Lung (tissue), 12 donors: Measurements from ENCODE around the gene ASCC1. TPM values are rescaled to one million over a fixed set of nuclear protein-coding genes. Genes with fewer than 3 reads are reported as not detected.

Source experiments
- ATAC-seq: fragments of 200-7000 bp; cut with Tn5 transposase; one replicate; pipeline ENCODE4 v1.9.1; 2020; ENCODE audit warnings: moderate number of reproducible peaks; ENCODE audit not compliant: insufficient read depth, low FRiP score
- DNase-seq, 3 donors: peaks; one replicate each; pipeline ENCODE4 v3.0.0-alpha.2; 2013 to 2017
- H3K27ac ChIP-seq, 2 donors: one replicate each; pipeline ENCODE4 v1.5.1; 2013; ENCODE audit warnings: mild to moderate bottlenecking in 2 of 2, moderate library complexity in 2 of 2, control low read depth in 1 of 2, inconsistent platforms in 1 of 2, low read depth in 1 of 2, low read length in 1 of 2
- H3K27me3 ChIP-seq, 3 donors: one replicate each; pipeline ENCODE4 v1.5.1; 2013; ENCODE audit warnings: low read length in 2 of 3; ENCODE audit not compliant: control insufficient read depth in 3 of 3, insufficient read depth in 3 of 3
- H3K36me3 ChIP-seq, 4 donors: one replicate each; pipeline ENCODE4 v1.5.1; 2013; ENCODE audit warnings: low read length in 4 of 4, mild to moderate bottlenecking in 1 of 4, moderate library complexity in 1 of 4; ENCODE audit not compliant: control insufficient read depth in 4 of 4, insufficient read depth in 4 of 4
- H3K4me1 ChIP-seq, 5 donors: one replicate each; pipeline ENCODE4 v1.5.1; 2013; ENCODE audit warnings: low read length in 5 of 5, mild to moderate bottlenecking in 2 of 5, moderate library complexity in 1 of 5; ENCODE audit not compliant: control insufficient read depth in 5 of 5, insufficient read depth in 5 of 5
- H3K4me3 ChIP-seq: one replicate; pipeline ENCODE4 v1.5.1; 2013; ENCODE audit warnings: mild to moderate bottlenecking, control low read depth, moderate library complexity
- H3K9ac ChIP-seq, 2 donors: one replicate each; pipeline ENCODE4 v1.5.1; 2013; ENCODE audit warnings: low read length in 2 of 2, control low read depth in 1 of 2; ENCODE audit not compliant: insufficient read depth in 1 of 2
- H3K9me3 ChIP-seq, 4 donors: one replicate each; pipeline ENCODE4 v1.5.1; 2013; ENCODE audit warnings: low read length in 3 of 4, mild to moderate bottlenecking in 1 of 4, moderate library complexity in 1 of 4; ENCODE audit not compliant: control insufficient read depth in 4 of 4, insufficient read depth in 3 of 4
- WGBS, 2 donors: extraction: QIAGEN DNeasy Blood & Tissue Kit; methylation state at CpG; one replicate each; pipeline ENCODE4 v1.1.7; 2013; 5-methylcytosine and 5-hydroxymethylcytosine counted together
- polyA plus RNA-seq, 2 donors: library from polyadenylated mRNA; stranded (reverse); fragments of 200-250 nt; gene quantifications; one replicate each; pipeline ENCODE4 v1.2.1, GENCODE V29; 2013
- total RNA-seq, 2 donors: library from RNA; depleted of rRNA in 1 of 2; stranded (reverse); fragments of >200 nt in 1 of 2; gene quantifications; one replicate each; pipeline ENCODE4 v1.2.1, GENCODE V29; 2014 to 2021
- TF ChIP-seq, protein P1 (sequence below): IDR thresholded peaks from 2 replicates; pipeline ENCODE4 v1.5.1; 2012; ENCODE audit warnings: mild to moderate bottlenecking; ENCODE audit errors: control extremely low read depth, extremely low read depth
- donor health status: control.
- donor health status: control.
- donor health status: Bipolar disorder and iron deficiency.
- donor health status: healthy.
- donor health status: DM: yes; HTN: yes; CAD: no.

The ASCC1 gene
- total and polyA plus RNA-seq, 4 donors, result 9.0 to 29.9 (median 24.2) TPM

DNA sequence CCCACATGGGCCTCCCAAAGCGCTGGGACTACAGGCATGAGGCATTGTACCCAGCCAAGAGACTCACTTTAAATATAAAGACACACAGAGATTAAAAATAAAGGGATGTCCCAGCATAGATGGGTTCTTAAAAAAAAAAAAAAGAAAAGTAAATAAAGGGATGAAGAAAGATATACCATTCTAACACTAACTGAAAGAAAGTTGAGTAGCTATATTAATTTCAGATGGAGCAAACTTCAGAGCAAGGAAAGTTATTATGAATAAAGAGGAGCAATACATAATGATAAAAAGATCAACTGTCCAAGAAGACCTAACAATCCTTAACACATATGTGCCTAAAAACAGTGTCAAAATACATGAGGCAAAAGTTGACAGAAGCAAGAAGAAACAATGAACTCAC, 94.7 kb downstream of the ASCC1 start:
- Histone ChIP-seq H3K4me1 (peaks cover 0 to 31% (median 3%) of the 10 kb centered on the region in 5 donors), H3K27ac (no peak overlapping the region), H3K27me3 (no peaks in the 10 kb centered on the region), H3K4me3 (no peak overlapping the region), H3K36me3 (peaks cover 0 to 4% (median 3%) of the 10 kb centered on the region in 4 donors), H3K9me3 (peaks cover 0 to 3% (median 0%) of the 10 kb centered on the region in 4 donors), H3K9ac (no peak overlapping the region)
- ATAC-seq, result no peak
- no peak for DNase-seq
- WGBS, 2 donors, result 99 to 100% methylated on average over 1 of the region's 1 CpG
- TF ChIP-seq, protein P1, sequence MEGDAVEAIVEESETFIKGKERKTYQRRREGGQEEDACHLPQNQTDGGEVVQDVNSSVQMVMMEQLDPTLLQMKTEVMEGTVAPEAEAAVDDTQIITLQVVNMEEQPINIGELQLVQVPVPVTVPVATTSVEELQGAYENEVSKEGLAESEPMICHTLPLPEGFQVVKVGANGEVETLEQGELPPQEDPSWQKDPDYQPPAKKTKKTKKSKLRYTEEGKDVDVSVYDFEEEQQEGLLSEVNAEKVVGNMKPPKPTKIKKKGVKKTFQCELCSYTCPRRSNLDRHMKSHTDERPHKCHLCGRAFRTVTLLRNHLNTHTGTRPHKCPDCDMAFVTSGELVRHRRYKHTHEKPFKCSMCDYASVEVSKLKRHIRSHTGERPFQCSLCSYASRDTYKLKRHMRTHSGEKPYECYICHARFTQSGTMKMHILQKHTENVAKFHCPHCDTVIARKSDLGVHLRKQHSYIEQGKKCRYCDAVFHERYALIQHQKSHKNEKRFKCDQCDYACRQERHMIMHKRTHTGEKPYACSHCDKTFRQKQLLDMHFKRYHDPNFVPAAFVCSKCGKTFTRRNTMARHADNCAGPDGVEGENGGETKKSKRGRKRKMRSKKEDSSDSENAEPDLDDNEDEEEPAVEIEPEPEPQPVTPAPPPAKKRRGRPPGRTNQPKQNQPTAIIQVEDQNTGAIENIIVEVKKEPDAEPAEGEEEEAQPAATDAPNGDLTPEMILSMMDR, result no peak

DNA sequence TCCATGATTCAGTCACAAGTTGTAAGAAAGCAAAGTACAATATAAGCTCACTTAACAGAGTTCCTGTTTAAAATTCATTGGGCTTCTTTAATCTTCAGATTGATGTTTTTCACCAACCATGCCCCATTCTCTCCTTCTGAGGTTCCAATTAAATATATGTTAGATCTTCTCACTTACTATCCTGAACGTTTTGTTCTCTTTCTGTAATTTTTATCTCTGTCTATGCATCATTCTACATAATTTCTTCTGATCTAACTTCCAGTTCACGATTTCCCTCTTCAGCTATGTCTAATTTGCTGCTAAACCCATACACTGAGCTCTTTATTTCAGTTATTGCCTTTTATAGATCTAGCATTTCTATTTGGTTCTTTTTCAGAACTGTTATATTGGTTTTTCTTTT, 99.7 kb downstream of the ASCC1 start:
- Histone ChIP-seq H3K27me3 (no peaks in the 10 kb centered on the region), H3K36me3 (peaks cover 0 to 4% (median under 1%) of the 10 kb centered on the region in 4 donors), H3K4me3 (no peak overlapping the region), H3K9ac (no peak overlapping the region), H3K27ac (no peak overlapping the region), H3K4me1 (peaks cover 0 to 11% (median 5%) of the 10 kb centered on the region in 5 donors), H3K9me3 (peaks cover 0 to 3% (median 0%) of the 10 kb centered on the region in 4 donors)
- DNase-seq, result no peak
- TF ChIP-seq, protein P1, result no peak
- ATAC-seq, result no peak
- 97 to 99% methylated on average over 2 of the region's 2 CpGs for WGBS, 2 donors

DNA sequence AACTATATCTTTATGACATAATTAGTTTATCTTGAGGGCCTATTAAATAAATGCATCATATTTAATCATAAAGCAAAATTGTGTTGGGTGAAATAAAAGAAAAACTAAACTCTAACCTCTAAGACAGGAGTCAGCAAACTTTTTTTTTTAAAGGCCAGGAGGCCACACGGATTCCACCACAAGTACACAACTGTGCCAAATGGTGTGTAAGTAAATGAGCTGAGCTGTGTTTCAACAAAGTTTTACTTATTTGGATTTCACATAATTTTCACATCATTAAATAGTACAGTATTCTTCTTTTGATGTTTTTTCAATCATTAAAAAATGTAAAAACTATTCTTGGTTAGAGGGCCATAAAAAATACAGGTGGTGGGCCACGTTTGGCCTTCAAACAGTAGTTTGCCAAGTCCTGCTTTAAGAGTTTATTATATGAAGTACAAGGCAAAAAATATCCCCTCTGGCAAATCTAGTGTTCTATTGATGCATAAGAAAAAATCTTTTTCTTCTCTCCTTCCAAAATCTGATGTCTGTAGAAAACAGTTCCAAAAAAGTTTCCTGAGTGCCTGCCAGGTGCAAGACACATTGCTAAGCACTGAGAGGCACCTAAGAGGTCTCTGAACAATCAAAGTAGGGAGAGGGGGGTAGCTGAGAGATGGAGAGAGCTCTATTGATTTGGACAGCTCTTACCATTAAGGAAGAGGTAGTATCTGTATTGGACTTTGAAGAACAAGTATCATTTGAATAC, 101.2 kb downstream of the ASCC1 start:
- WGBS, 2 donors, result 80 to 82% methylated on average over 2 of the region's 2 CpGs
- no peak overlapping the region for H3K4me3 ChIP-seq
- TF ChIP-seq, protein P1, result no peak

More for the DNA sequence above, 101.2 kb downstream of the ASCC1 start:
- Histone ChIP-seq H3K9me3 (peaks cover 0 to 3% (median 0%) of the 10 kb centered on the region in 4 donors), H3K27me3 (no peaks in the 10 kb centered on the region), H3K27ac (peak overlapping the region in 1 of 2 donors; percentile 16), H3K36me3 (peaks cover 0 to 4% (median under 1%) of the 10 kb centered on the region in 4 donors), H3K4me1 (peaks cover 0 to 11% (median 5%) of the 10 kb centered on the region in 5 donors), H3K9ac (no peak overlapping the region)
- ATAC-seq (no peak), DNase-seq (peak in 2 of 3 donors; percentile 66 to 67)
